ENCODE results near the gene CRB2. TPM values are rescaled to one million over a fixed set of nuclear protein-coding genes. Genes with fewer than 3 reads are reported as not detected.

The CRB2 gene
- under 1 TPM in 1 of 4 donors, not detected in 3; 0.11 TPM for total RNA-seq

GRCh38 chr9:123355761-123356431, at the start of gene CRB2:
Gene CRB2, plus strand, starts transcription at chr9:123356197. Its CDS starts 64 bp downstream, at chr9:123356261.
- H3K4me3 ChIP-seq (replicated peaks in 1 of 3): no peak within 1 kb of the TSS
- no peak for DNase-seq
- H3K27ac ChIP-seq: no peak within 1 kb of the TSS
- no peaks in the 10 kb centered on the region for H3K36me3 ChIP-seq
- H3K9me3 ChIP-seq: no peaks in the 10 kb centered on the region
- intact Hi-C loops (cut with DNase I): no loop called here
- 59 to 65% methylated on average over 9 to 13 of the region's 17 CpGs for WGBS, 2 donors
- peaks cover 21 to 66% of the 10 kb centered on the region in 2 donors for H3K4me1 ChIP-seq
- H3K27me3 ChIP-seq: no peaks in the 10 kb centered on the region
- TF ChIP-seq CTCF (IDR thresholded peaks at IDR 0.05): no peak
- TF ChIP-seq POLR2A (IDR thresholded peaks at IDR 0.05): no peak

- H3K4me3 ChIP-seq (replicated peaks in 1 of 3): no peak overlapping the region
- TF ChIP-seq POLR2A (IDR thresholded peaks at IDR 0.05) (no peak), CTCF (IDR thresholded peaks at IDR 0.05) (no peak)
- H3K27me3 ChIP-seq: no peaks in the 10 kb centered on the region
- no peaks in the 10 kb centered on the region for H3K36me3 ChIP-seq
- no peaks in the 10 kb centered on the region for H3K9me3 ChIP-seq
- 80 to 97% methylated on average over 1 of the region's 1 CpG for WGBS, 2 donors
- no peak for DNase-seq
- no peak overlapping the region for H3K27ac ChIP-seq
- intact Hi-C loops (cut with DNase I): no loop called here
- H3K4me1 ChIP-seq: no peaks in the 10 kb centered on the region
These were observed 46.4 kb upstream of the CRB2 start for GRCh38 chr9:123309611-123310010.

- no peaks in the 10 kb centered on the region for H3K4me1 ChIP-seq
- TF ChIP-seq CTCF (IDR thresholded peaks at IDR 0.05): no peak
- no peak for TF ChIP-seq POLR2A (IDR thresholded peaks at IDR 0.05)
- 62 to 78% methylated on average over 4 of the region's 4 CpGs for WGBS, 2 donors
These were observed 45.3 kb upstream of the CRB2 start for GRCh38 chr9:123310551-123311249.

GRCh38 chr9:123311250-123311752, 44.7 kb upstream of the CRB2 start:
- TF ChIP-seq POLR2A (IDR thresholded peaks at IDR 0.05): no peak
- no peak for TF ChIP-seq CTCF (IDR thresholded peaks at IDR 0.05)
- no peak for DNase-seq
- intact Hi-C loops (cut with DNase I): no loop called here
- Histone ChIP-seq H3K27me3 (no peaks in the 10 kb centered on the region), H3K4me1 (no peaks in the 10 kb centered on the region), H3K4me3 (replicated peaks in 1 of 3) (no peak overlapping the region), H3K9me3 (no peaks in the 10 kb centered on the region), H3K27ac (no peak overlapping the region), H3K36me3 (no peaks in the 10 kb centered on the region)
- 70 to 79% methylated on average over 9 of the region's 9 CpGs for WGBS, 2 donors

More at GRCh38 chr9:123310551-123311249, 45.3 kb upstream of the CRB2 start:
- no peak for DNase-seq
- Histone ChIP-seq H3K27ac (no peak overlapping the region), H3K36me3 (no peaks in the 10 kb centered on the region), H3K27me3 (no peaks in the 10 kb centered on the region), H3K9me3 (no peaks in the 10 kb centered on the region), H3K4me3 (replicated peaks in 1 of 3) (no peak overlapping the region)
- intact Hi-C loops (cut with DNase I): no loop called here
